ENCODE measurements around the gene SLC17A2.

Gene SLC17A2

GRCh38 chr6:25925876-25926275 lies 4.6 kb downstream of the SLC17A2 start:
- no peak overlapping the region for H3K4me3 ChIP-seq (ENCODE audit: low read length)
- no peaks in the 10 kb centered on the region for H3K79me2 ChIP-seq (ENCODE audit: control insufficient read depth, low read length)
- no peaks in the 10 kb centered on the region for H3F3A ChIP-seq (ENCODE audit: control insufficient read depth, insufficient read depth)
- no peaks in the 10 kb centered on the region for H4K20me1 ChIP-seq (ENCODE audit: control insufficient read depth, insufficient read depth, low read depth, low read length)
- H3K36me3 ChIP-seq (ENCODE audit: control insufficient read depth, low read length): no peaks in the 10 kb centered on the region
- TF ChIP-seq CTCF (IDR thresholded peaks at IDR 0.05; ENCODE audit: low read depth, low read length, poor library complexity, severe bottlenecking): no peak
- no peak overlapping the region for H3K4me2 ChIP-seq (ENCODE audit: low read length)
- H3K9me3 ChIP-seq (ENCODE audit: control insufficient read depth, insufficient read depth, low read length): no peaks in the 10 kb centered on the region
- no peaks in the 10 kb centered on the region for H3K27me3 ChIP-seq (ENCODE audit: control insufficient read depth, low read length)
- no peaks in the 10 kb centered on the region for H3K9me2 ChIP-seq (replicated peaks; ENCODE audit: control insufficient read depth, low read length)
- H3K4me1 ChIP-seq (ENCODE audit: control insufficient read depth, low read length): no peaks in the 10 kb centered on the region
- H3K27ac ChIP-seq (ENCODE audit: low read depth, low read length): no peak overlapping the region

- Histone ChIP-seq H3K27me3 (ENCODE audit: control insufficient read depth, low read length) (no peaks in the 10 kb centered on the region), H3K27ac (ENCODE audit: low read depth, low read length) (no peak overlapping the region), H3K4me2 (ENCODE audit: low read length) (no peak overlapping the region), H3K36me3 (ENCODE audit: control insufficient read depth, low read length) (no peaks in the 10 kb centered on the region), H4K20me1 (ENCODE audit: control insufficient read depth, insufficient read depth, low read depth, low read length) (no peaks in the 10 kb centered on the region), H3F3A (ENCODE audit: control insufficient read depth, insufficient read depth) (no peaks in the 10 kb centered on the region), H3K79me2 (ENCODE audit: control insufficient read depth, low read length) (no peaks in the 10 kb centered on the region), H3K9me2 (replicated peaks; ENCODE audit: control insufficient read depth, low read length) (no peaks in the 10 kb centered on the region), H3K9me3 (ENCODE audit: control insufficient read depth, insufficient read depth, low read length) (no peaks in the 10 kb centered on the region), H3K4me1 (ENCODE audit: control insufficient read depth, low read length) (no peaks in the 10 kb centered on the region), H3K4me3 (ENCODE audit: low read length) (no peak overlapping the region)
- no peak for TF ChIP-seq CTCF (IDR thresholded peaks at IDR 0.05; ENCODE audit: low read depth, low read length, poor library complexity, severe bottlenecking)
- no peak for TF ChIP-seq EZH2phosphoT487 (IDR thresholded peaks at IDR 0.05; ENCODE audit: borderline replicate concordance, low read length)
Observed at GRCh38 chr6:25922301-25922700, 8.2 kb downstream of the SLC17A2 start.

GRCh38 chr6:25921525-25922203 lies 8.8 kb downstream of the SLC17A2 start:
- H3K9me3 ChIP-seq (ENCODE audit: control insufficient read depth, insufficient read depth, low read length): no peaks in the 10 kb centered on the region
- H3K36me3 ChIP-seq (ENCODE audit: control insufficient read depth, low read length): no peaks in the 10 kb centered on the region
- H3K4me2 ChIP-seq (ENCODE audit: low read length): no peak overlapping the region
- H3K9me2 ChIP-seq (replicated peaks; ENCODE audit: control insufficient read depth, low read length): no peaks in the 10 kb centered on the region
- H4K20me1 ChIP-seq (ENCODE audit: control insufficient read depth, insufficient read depth, low read depth, low read length): no peaks in the 10 kb centered on the region
- no peak for TF ChIP-seq EZH2phosphoT487 (IDR thresholded peaks at IDR 0.05; ENCODE audit: borderline replicate concordance, low read length)
- TF ChIP-seq CTCF (IDR thresholded peaks at IDR 0.05; ENCODE audit: low read depth, low read length, poor library complexity, severe bottlenecking): no peak
- H3K4me3 ChIP-seq (ENCODE audit: low read length): no peak overlapping the region
- H3F3A ChIP-seq (ENCODE audit: control insufficient read depth, insufficient read depth): no peaks in the 10 kb centered on the region
- H3K27ac ChIP-seq (ENCODE audit: low read depth, low read length): no peak overlapping the region
- H3K27me3 ChIP-seq (ENCODE audit: control insufficient read depth, low read length): no peaks in the 10 kb centered on the region
- no peaks in the 10 kb centered on the region for H3K4me1 ChIP-seq (ENCODE audit: control insufficient read depth, low read length)
- no peaks in the 10 kb centered on the region for H3K79me2 ChIP-seq (ENCODE audit: control insufficient read depth, low read length)

Measured in DOHH2 (cell line).